ENCODE measurements around the gene ABO. TPM values are rescaled to one million over a fixed set of nuclear protein-coding genes. Genes with fewer than 3 reads are reported as not detected.
"Not testable (repeated sequence)": the region's sequence is repeated elsewhere in the genome, so short reads cannot be mapped to it uniquely, and the experiment has no call there.

The ABO gene
- total RNA-seq, 3 donors from 2014 or later = 25.6 to 114 (median 102) TPM

DNA sequence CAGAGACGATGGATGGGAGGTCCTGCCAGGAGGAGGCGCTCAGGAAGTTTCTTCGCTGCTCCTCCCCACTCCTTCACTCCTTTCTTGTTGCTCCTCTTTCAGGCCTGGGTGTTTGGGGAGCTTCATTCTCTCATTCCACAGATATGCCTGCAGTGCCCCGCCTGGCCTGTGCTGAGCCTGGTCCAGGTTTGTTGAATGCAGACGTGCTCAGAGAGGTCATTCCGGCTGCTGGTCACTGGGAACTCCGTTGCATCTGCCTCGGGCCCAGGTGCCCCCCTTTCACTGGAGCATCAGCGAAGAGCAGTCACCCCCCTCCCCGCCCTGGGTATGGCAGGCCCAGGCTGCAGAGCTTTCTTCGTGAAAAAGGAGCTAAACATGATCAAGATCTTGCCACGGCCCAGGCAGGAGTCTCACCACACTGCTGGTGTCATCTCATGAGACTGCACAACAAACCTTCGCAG is 45.5 kb upstream of the ABO start:
- no peaks in the 10 kb centered on the region for H3K36me3 ChIP-seq (ENCODE audit: low read depth)

GRCh38 chr9:133317551-133317950 is 42.5 kb upstream of the ABO start:
- H3K4me3 ChIP-seq; ATAC-seq; H3K36me3 ChIP-seq (ENCODE audit: low read depth); H3K4me1 ChIP-seq (ENCODE audit: low read depth); DNase-seq; H3K9me3 ChIP-seq; intact Hi-C loops (cut with DNase I, micrococcal nuclease): not testable (repeated sequence)

More for the DNA sequence above, 45.5 kb upstream of the ABO start:
- no peaks in the 10 kb centered on the region for H3K9me3 ChIP-seq
- TF ChIP-seq, protein P1, sequence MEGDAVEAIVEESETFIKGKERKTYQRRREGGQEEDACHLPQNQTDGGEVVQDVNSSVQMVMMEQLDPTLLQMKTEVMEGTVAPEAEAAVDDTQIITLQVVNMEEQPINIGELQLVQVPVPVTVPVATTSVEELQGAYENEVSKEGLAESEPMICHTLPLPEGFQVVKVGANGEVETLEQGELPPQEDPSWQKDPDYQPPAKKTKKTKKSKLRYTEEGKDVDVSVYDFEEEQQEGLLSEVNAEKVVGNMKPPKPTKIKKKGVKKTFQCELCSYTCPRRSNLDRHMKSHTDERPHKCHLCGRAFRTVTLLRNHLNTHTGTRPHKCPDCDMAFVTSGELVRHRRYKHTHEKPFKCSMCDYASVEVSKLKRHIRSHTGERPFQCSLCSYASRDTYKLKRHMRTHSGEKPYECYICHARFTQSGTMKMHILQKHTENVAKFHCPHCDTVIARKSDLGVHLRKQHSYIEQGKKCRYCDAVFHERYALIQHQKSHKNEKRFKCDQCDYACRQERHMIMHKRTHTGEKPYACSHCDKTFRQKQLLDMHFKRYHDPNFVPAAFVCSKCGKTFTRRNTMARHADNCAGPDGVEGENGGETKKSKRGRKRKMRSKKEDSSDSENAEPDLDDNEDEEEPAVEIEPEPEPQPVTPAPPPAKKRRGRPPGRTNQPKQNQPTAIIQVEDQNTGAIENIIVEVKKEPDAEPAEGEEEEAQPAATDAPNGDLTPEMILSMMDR (IDR thresholded peaks at IDR 0.05) = no peak
- H3K4me1 ChIP-seq (ENCODE audit: low read depth) = no peaks in the 10 kb centered on the region
- intact Hi-C loops (cut with DNase I, micrococcal nuclease) = loop anchor here in 1 of 2 donors (10.0 kb wide), 1 partner anchor 136 kb away; no protein-coding TSS in a partner anchor
- DNase-seq = no peak
- no peak for ATAC-seq
- H3K4me3 ChIP-seq = no peak overlapping the region

DNA sequence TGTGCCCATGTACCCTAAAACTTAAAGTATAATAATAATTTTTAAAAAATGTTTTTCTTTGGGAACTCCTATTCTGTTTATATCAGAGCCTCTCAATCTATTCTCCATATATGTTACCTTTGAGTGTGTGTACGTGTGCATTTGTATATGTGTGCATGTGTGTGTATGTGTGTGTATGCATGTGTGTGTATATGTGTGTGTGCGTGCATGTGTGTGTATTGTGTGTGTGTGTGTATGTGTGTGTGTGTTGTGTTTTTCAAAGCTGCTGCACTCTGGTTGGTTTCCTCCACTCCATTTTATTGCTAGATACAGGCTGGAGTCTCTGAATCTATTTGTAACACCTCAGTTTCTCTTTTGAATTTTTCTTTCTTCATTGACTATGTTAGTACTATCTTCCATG is 41.0 kb upstream of the ABO start:
- intact Hi-C loops (cut with DNase I, micrococcal nuclease) = no loop called here
- Histone ChIP-seq H3K4me3 (no peak overlapping the region), H3K36me3 (ENCODE audit: low read depth) (no peaks in the 10 kb centered on the region), H3K9me3 (no peaks in the 10 kb centered on the region), H3K4me1 (ENCODE audit: low read depth) (no peaks in the 10 kb centered on the region)
- TF ChIP-seq, protein P1 (IDR thresholded peaks at IDR 0.05) = no peak
- ATAC-seq (no peak), DNase-seq (no peak)

- H3K9me3 ChIP-seq = no peaks in the 10 kb centered on the region
- H3K4me1 ChIP-seq (ENCODE audit: low read depth) = no peaks in the 10 kb centered on the region
- DNase-seq (no peak), ATAC-seq (no peak)
- intact Hi-C loops (cut with DNase I, micrococcal nuclease) = no loop called here
- TF ChIP-seq, protein P1 (IDR thresholded peaks at IDR 0.05) = no peak
- no peak overlapping the region for H3K4me3 ChIP-seq
- H3K36me3 ChIP-seq (ENCODE audit: low read depth) = no peaks in the 10 kb centered on the region
Measured at GRCh38 chr9:133309608-133310007, 34.6 kb upstream of the ABO start.

- DNase-seq (no peak), ATAC-seq (no peak)
- TF ChIP-seq, protein P1 (IDR thresholded peaks at IDR 0.05) = no peak
- intact Hi-C loops (cut with DNase I, micrococcal nuclease) = no loop called here
- Histone ChIP-seq H3K36me3 (ENCODE audit: low read depth) (no peaks in the 10 kb centered on the region), H3K9me3 (no peaks in the 10 kb centered on the region), H3K4me3 (no peak overlapping the region), H3K4me1 (ENCODE audit: low read depth) (no peaks in the 10 kb centered on the region)
Measured at GRCh38 chr9:133307301-133307700, 32.3 kb upstream of the ABO start.

DNA sequence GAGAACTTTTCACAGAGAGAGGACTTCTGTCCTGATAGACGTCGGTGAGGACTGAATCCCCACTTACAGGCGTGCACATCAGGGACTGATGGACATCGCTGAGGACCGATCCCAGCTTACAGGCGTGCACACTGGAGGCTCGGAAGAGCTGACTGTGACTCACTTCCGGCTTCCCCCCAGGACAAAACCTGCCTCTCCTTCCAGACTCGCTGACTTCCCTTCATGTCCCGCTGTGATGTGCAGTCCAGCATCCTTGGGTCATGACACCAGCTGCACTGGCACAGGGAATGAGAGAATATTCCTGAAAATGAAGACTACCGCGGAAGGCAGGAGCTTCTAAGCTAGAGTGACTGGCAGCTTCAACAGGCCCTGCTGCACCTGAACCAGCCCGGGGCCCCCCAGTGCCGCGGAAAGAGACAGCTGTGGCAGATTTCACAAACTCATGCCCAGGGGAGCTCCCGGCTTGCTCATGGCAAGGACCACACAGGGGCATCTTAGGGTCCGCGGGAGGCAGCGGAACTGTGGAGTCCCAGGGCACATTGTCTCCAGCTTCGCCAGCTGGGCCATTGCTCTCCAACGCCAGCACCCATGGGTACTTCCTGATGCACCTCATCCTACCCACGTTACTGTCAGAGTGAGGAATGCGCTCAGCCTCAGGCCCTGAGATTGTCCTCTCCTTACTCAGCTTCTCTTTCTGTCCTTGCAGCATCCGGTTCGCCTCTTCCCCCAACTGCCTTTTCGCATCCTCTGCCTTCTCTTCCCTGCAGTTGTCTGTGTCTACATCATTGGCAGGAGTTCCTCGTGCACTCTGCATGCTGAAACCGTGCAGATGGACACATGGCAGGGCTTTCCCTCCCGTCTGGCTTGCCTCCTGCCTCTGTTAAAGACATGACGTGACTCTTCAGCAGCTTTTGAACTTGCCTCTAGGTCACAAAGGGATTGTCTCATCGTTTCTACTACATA is 31.5 kb upstream of the ABO start:
- TF ChIP-seq, protein P1 (IDR thresholded peaks at IDR 0.05) = no peak
- H3K4me3 ChIP-seq = no peak overlapping the region
- DNase-seq = no peak
- intact Hi-C loops (cut with DNase I, micrococcal nuclease) = no loop called here
- no peaks in the 10 kb centered on the region for H3K9me3 ChIP-seq
- no peak for ATAC-seq
- H3K4me1 ChIP-seq (ENCODE audit: low read depth) = no peaks in the 10 kb centered on the region
- H3K36me3 ChIP-seq (ENCODE audit: low read depth) = no peaks in the 10 kb centered on the region

All from mucosa of descending colon (tissue), 3 donors.